Activated CD4-positive, alpha-beta T cell treated with anti-CD3 and anti-CD28 coated beads, Interleukin-2, amount 50 U/mL, for 24 hours (primary cell): ENCODE data around the gene LRRC74B.
"Not testable (repeated sequence)": the region's sequence is repeated elsewhere in the genome, so short reads cannot be mapped to it uniquely, and the experiment has no call there.

Experiments
- DNase-seq, 2 donors: peaks; one replicate each; pipeline ENCODE4 v3.0.0-alpha.2; 2020; ENCODE audit warnings: low read depth in 1 of 2, low spot score in 1 of 2

The LRRC74B gene

GRCh38 chr22:21054046-21054713 lies 8.4 kb downstream of the LRRC74B start:
- DNase-seq = no peak

- DNase-seq = no peak
These were observed 9.2 kb downstream of the LRRC74B start for GRCh38 chr22:21054714-21055563.

- DNase-seq = no peak
These were observed 9.8 kb downstream of the LRRC74B start for GRCh38 chr22:21055564-21055834.

GRCh38 chr22:21055880-21056319 lies 10.2 kb downstream of the LRRC74B start:
- no peak for DNase-seq

- DNase-seq = not testable (repeated sequence)
These were observed 14.6 kb downstream of the LRRC74B start for GRCh38 chr22:21060363-21060762.

- not testable (repeated sequence) for DNase-seq
These were observed 16.0 kb downstream of the LRRC74B start for GRCh38 chr22:21061660-21062321.

GRCh38 chr22:21064425-21064824 lies 18.7 kb downstream of the LRRC74B start:
- not testable (repeated sequence) for DNase-seq

- no peak for DNase-seq
These were observed 19.4 kb downstream of the LRRC74B start for GRCh38 chr22:21064917-21065864.

- DNase-seq = no peak
These were observed 21.5 kb downstream of the LRRC74B start for GRCh38 chr22:21067075-21067900.

GRCh38 chr22:21067901-21068680 lies 22.3 kb downstream of the LRRC74B start:
- DNase-seq = no peak

- no peak for DNase-seq
These were observed 23.0 kb downstream of the LRRC74B start for GRCh38 chr22:21068681-21069276.

- no peak for DNase-seq
These were observed 23.6 kb downstream of the LRRC74B start for GRCh38 chr22:21069375-21069774.

GRCh38 chr22:21070690-21071615 lies 25.2 kb downstream of the LRRC74B start:
- DNase-seq = no peak

- DNase-seq = not testable (repeated sequence)
These were observed 26.1 kb downstream of the LRRC74B start for GRCh38 chr22:21071796-21072195.

- DNase-seq = no peak
These were observed 27.3 kb downstream of the LRRC74B start for GRCh38 chr22:21073023-21073422.

- no peak for DNase-seq
These were observed 27.7 kb downstream of the LRRC74B start for GRCh38 chr22:21073482-21073881.

GRCh38 chr22:21074102-21074715 lies 28.5 kb downstream of the LRRC74B start:
- no peak for DNase-seq
